Upper lobe of right lung (tissue), 1 donor: ENCODE measurements around the gene MYRF. TPM values are rescaled to one million over a fixed set of nuclear protein-coding genes. Genes with fewer than 3 reads are reported as not detected.

Experiments
- ATAC-seq: fragments of 200-7000 bp; cut with Tn5 transposase; one replicate; pipeline ENCODE4 v1.9.1; 2020; ENCODE audit warnings: mild to moderate bottlenecking, moderate library complexity
- DNase-seq: peaks from one replicate; pipeline ENCODE4 v3.0.0-alpha.2; 2020
- H3K27ac ChIP-seq: fragments of 200-600 bp; one replicate; pipeline ENCODE4 v1.8.0; 2022
- H3K27me3 ChIP-seq: fragments of 200-600 bp; one replicate; pipeline ENCODE4 v1.8.0; 2022; ENCODE audit warnings: mild to moderate bottlenecking
- H3K36me3 ChIP-seq: fragments of 200-600 bp; one replicate; pipeline ENCODE4 v1.8.0; 2022
- H3K4me1 ChIP-seq: fragments of 200-600 bp; one replicate; pipeline ENCODE4 v1.8.0; 2022
- H3K4me3 ChIP-seq: fragments of 200-600 bp; one replicate; pipeline ENCODE4 v1.8.0; 2022; ENCODE audit warnings: mild to moderate bottlenecking
- H3K9me3 ChIP-seq: fragments of 200-600 bp; one replicate; pipeline ENCODE4 v1.8.0; 2022
- CTCF ChIP-seq: fragments of 200-600 bp; IDR thresholded peaks from one replicate; pipeline ENCODE4 v1.8.0; 2022; ENCODE audit warnings: antibody characterized with exemption
- intact Hi-C: fragments of 100-400 bp; cut with DNase I; formaldehyde crosslinking; loops from one replicate; pipeline ENCODE4 v1.11.0; 2022
- total RNA-seq: library from RNA; stranded (reverse); fragmentation: NEBNext Ultra II Directional; extraction: Animal tissue kit (Norgen Biotek cat#: 25700); gene quantifications from one replicate; pipeline ENCODE4 v1.2.1, GENCODE V29; 2021
- donor health status: DM: no; HTN: yes; CAD: no; lungs with severe emphysema.

The MYRF gene
- total RNA-seq, 1 donor from 2014 or later = 62.6 TPM

GRCh38 chr11:61716478-61717285 is 35.8 kb upstream of the MYRF start:
- Histone ChIP-seq H3K4me1 (peaks cover 5% of the 10 kb centered on the region), H3K4me3 (no peak overlapping the region), H3K27ac (no peak overlapping the region), H3K9me3 (no peaks in the 10 kb centered on the region), H3K36me3 (no peaks in the 10 kb centered on the region), H3K27me3 (no peaks in the 10 kb centered on the region)
- TF ChIP-seq CTCF = no peak
- intact Hi-C loops = no loop called here
- DNase-seq (no peak), ATAC-seq (peak; percentile 10)

GRCh38 chr11:61717286-61718033 is 35.0 kb upstream of the MYRF start:
- no peak for ATAC-seq
- Histone ChIP-seq H3K27ac (no peak overlapping the region), H3K4me1 (peaks cover 5% of the 10 kb centered on the region), H3K4me3 (no peak overlapping the region), H3K36me3 (no peaks in the 10 kb centered on the region), H3K9me3 (no peaks in the 10 kb centered on the region), H3K27me3 (no peaks in the 10 kb centered on the region)
- DNase-seq = no peak
- intact Hi-C loops = no loop called here
- TF ChIP-seq CTCF = no peak

GRCh38 chr11:61718046-61718531 is 34.3 kb upstream of the MYRF start:
- DNase-seq (no peak), ATAC-seq (no peak)
- Histone ChIP-seq H3K9me3 (no peaks in the 10 kb centered on the region), H3K27ac (no peak overlapping the region), H3K4me1 (peaks cover 5% of the 10 kb centered on the region), H3K4me3 (peak overlapping the region; percentile 12), H3K36me3 (no peaks in the 10 kb centered on the region), H3K27me3 (no peaks in the 10 kb centered on the region)
- intact Hi-C loops = no loop called here
- no peak for TF ChIP-seq CTCF

GRCh38 chr11:61718621-61719302 is 33.7 kb upstream of the MYRF start:
- no peaks in the 10 kb centered on the region for H3K9me3 ChIP-seq
- H3K4me1 ChIP-seq = peaks cover 5% of the 10 kb centered on the region
- H3K4me3 ChIP-seq = peak overlapping the region; percentile 12
- no peaks in the 10 kb centered on the region for H3K36me3 ChIP-seq
- ATAC-seq = peak; percentile 19
- H3K27me3 ChIP-seq = no peaks in the 10 kb centered on the region
- intact Hi-C loops = no loop called here
- no peak overlapping the region for H3K27ac ChIP-seq
- no peak for DNase-seq
- TF ChIP-seq CTCF = no peak

GRCh38 chr11:61719978-61720377 is 32.5 kb upstream of the MYRF start:
- Histone ChIP-seq H3K4me3 (no peak overlapping the region), H3K4me1 (peaks cover 5% of the 10 kb centered on the region), H3K27me3 (no peaks in the 10 kb centered on the region), H3K27ac (no peak overlapping the region), H3K36me3 (no peaks in the 10 kb centered on the region), H3K9me3 (no peaks in the 10 kb centered on the region)
- intact Hi-C loops = no loop called here
- ATAC-seq (no peak), DNase-seq (no peak)
- TF ChIP-seq CTCF = no peak
